ENCODE data around the gene ARHGAP42.

GRCh38 chr11:100984668-100985067 is 297.6 kb downstream of the ARHGAP42 start:
- TF ChIP-seq, protein P1, sequence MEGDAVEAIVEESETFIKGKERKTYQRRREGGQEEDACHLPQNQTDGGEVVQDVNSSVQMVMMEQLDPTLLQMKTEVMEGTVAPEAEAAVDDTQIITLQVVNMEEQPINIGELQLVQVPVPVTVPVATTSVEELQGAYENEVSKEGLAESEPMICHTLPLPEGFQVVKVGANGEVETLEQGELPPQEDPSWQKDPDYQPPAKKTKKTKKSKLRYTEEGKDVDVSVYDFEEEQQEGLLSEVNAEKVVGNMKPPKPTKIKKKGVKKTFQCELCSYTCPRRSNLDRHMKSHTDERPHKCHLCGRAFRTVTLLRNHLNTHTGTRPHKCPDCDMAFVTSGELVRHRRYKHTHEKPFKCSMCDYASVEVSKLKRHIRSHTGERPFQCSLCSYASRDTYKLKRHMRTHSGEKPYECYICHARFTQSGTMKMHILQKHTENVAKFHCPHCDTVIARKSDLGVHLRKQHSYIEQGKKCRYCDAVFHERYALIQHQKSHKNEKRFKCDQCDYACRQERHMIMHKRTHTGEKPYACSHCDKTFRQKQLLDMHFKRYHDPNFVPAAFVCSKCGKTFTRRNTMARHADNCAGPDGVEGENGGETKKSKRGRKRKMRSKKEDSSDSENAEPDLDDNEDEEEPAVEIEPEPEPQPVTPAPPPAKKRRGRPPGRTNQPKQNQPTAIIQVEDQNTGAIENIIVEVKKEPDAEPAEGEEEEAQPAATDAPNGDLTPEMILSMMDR (IDR thresholded peaks at IDR 0.05): no peak
- TF ChIP-seq POLR2AphosphoS5 (IDR thresholded peaks at IDR 0.05): no peak
- TF ChIP-seq POLR2A (IDR thresholded peaks at IDR 0.05): no peak

All from stomach (tissue), 4 donors.